ENCODE measurements around the gene CREBBP. TPM values are rescaled to one million over a fixed set of nuclear protein-coding genes. Genes with fewer than 3 reads are reported as not detected.

CREBBP gene
- total and polyA plus RNA-seq, 2 experiments from 2014 or later: 36.9 to 54.8 TPM

DNA sequence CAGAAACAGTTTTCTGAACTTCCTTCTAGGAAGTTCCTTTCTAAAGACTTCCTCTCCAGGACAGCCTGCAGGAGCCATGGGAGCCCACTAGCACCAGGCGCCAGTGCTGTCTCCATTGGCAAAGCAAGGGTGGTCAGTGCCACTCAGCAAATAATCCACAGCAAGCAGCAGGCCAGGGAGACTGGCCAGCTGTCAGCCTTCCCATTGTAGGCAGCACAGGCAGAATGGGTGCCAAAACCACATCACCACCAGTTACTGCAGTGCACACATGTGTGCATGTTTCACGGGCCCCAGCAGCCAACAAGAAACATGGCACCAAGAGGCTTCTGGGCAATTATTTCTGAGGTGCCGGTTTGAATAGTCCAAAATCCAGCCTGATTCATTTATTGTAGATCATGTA is 199.3 kb downstream of the CREBBP start:
- Mint-ChIP-seq H3K27me3 (ENCODE audit: insufficient read depth, low read depth, poor library complexity) (peaks cover 2% of the 10 kb centered on the region), H3K4me3 (no peak overlapping the region), H3K36me3 (ENCODE audit: low read depth) (peaks cover 88% of the 10 kb centered on the region), H3K27ac (no peak overlapping the region), H3K9me3 (no peaks in the 10 kb centered on the region), H3K4me1 (no peaks in the 10 kb centered on the region)
- no peaks in the 10 kb centered on the region for H3K9me2 ChIP-seq (ENCODE audit: insufficient read depth)
- DNase-seq (ENCODE audit: low spot score) (no peak), ATAC-seq (no peak)
- H3K4me3 ChIP-seq: no peak overlapping the region
- no peaks in the 10 kb centered on the region for H3K4me1 ChIP-seq (ENCODE audit: insufficient read depth)
- no peaks in the 10 kb centered on the region for H3K79me2 ChIP-seq (replicated peaks; ENCODE audit: insufficient read depth)
- H2AFZ ChIP-seq: no peak overlapping the region
- H4K20me1 ChIP-seq (replicated peaks; ENCODE audit: insufficient read depth): peaks cover 13% of the 10 kb centered on the region
- H3K36me3 ChIP-seq (ENCODE audit: insufficient read depth): peaks cover 33% of the 10 kb centered on the region
- H3K4me2 ChIP-seq: no peak overlapping the region
- no peak for TF ChIP-seq ZNF331 (CRISPR knock-in tag; IDR thresholded peaks at IDR 0.05; ENCODE audit: low read depth)
- no peak for TF ChIP-seq EZH2 (IDR thresholded peaks at IDR 0.05; ENCODE audit: low read depth, unreplicated experiment)
- TF ChIP-seq, protein P1, sequence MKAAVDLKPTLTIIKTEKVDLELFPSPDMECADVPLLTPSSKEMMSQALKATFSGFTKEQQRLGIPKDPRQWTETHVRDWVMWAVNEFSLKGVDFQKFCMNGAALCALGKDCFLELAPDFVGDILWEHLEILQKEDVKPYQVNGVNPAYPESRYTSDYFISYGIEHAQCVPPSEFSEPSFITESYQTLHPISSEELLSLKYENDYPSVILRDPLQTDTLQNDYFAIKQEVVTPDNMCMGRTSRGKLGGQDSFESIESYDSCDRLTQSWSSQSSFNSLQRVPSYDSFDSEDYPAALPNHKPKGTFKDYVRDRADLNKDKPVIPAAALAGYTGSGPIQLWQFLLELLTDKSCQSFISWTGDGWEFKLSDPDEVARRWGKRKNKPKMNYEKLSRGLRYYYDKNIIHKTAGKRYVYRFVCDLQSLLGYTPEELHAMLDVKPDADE (IDR thresholded peaks at IDR 0.05): no peak
- TF ChIP-seq, protein P2, sequence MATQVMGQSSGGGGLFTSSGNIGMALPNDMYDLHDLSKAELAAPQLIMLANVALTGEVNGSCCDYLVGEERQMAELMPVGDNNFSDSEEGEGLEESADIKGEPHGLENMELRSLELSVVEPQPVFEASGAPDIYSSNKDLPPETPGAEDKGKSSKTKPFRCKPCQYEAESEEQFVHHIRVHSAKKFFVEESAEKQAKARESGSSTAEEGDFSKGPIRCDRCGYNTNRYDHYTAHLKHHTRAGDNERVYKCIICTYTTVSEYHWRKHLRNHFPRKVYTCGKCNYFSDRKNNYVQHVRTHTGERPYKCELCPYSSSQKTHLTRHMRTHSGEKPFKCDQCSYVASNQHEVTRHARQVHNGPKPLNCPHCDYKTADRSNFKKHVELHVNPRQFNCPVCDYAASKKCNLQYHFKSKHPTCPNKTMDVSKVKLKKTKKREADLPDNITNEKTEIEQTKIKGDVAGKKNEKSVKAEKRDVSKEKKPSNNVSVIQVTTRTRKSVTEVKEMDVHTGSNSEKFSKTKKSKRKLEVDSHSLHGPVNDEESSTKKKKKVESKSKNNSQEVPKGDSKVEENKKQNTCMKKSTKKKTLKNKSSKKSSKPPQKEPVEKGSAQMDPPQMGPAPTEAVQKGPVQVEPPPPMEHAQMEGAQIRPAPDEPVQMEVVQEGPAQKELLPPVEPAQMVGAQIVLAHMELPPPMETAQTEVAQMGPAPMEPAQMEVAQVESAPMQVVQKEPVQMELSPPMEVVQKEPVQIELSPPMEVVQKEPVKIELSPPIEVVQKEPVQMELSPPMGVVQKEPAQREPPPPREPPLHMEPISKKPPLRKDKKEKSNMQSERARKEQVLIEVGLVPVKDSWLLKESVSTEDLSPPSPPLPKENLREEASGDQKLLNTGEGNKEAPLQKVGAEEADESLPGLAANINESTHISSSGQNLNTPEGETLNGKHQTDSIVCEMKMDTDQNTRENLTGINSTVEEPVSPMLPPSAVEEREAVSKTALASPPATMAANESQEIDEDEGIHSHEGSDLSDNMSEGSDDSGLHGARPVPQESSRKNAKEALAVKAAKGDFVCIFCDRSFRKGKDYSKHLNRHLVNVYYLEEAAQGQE (IDR thresholded peaks at IDR 0.05; ENCODE audit: unreplicated experiment): no peak
- TF ChIP-seq POLR2AphosphoS5 (IDR thresholded peaks at IDR 0.05; ENCODE audit: low read depth): no peak
- no peak for TF ChIP-seq STAT1 (IDR thresholded peaks at IDR 0.05; ENCODE audit: unreplicated experiment)
- no peak for TF ChIP-seq CREB1 (CRISPR knock-in tag; IDR thresholded peaks at IDR 0.05; ENCODE audit: low read depth)
- TF ChIP-seq NANOG (IDR thresholded peaks at IDR 0.05; ENCODE audit: borderline replicate concordance): no peak
- TF ChIP-seq EZH2phosphoT487 (IDR thresholded peaks at IDR 0.05; ENCODE audit: unreplicated experiment): no peak
- TF ChIP-seq JUNB (IDR thresholded peaks at IDR 0.05; ENCODE audit: unreplicated experiment): no peak
- TF ChIP-seq ZNF114 (CRISPR knock-in tag; IDR thresholded peaks at IDR 0.05): no peak
- TF ChIP-seq, protein P3, sequence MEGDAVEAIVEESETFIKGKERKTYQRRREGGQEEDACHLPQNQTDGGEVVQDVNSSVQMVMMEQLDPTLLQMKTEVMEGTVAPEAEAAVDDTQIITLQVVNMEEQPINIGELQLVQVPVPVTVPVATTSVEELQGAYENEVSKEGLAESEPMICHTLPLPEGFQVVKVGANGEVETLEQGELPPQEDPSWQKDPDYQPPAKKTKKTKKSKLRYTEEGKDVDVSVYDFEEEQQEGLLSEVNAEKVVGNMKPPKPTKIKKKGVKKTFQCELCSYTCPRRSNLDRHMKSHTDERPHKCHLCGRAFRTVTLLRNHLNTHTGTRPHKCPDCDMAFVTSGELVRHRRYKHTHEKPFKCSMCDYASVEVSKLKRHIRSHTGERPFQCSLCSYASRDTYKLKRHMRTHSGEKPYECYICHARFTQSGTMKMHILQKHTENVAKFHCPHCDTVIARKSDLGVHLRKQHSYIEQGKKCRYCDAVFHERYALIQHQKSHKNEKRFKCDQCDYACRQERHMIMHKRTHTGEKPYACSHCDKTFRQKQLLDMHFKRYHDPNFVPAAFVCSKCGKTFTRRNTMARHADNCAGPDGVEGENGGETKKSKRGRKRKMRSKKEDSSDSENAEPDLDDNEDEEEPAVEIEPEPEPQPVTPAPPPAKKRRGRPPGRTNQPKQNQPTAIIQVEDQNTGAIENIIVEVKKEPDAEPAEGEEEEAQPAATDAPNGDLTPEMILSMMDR (conservative IDR thresholded peaks at IDR 0.05; ENCODE audit: low read depth in 2 of 2): no peak
- no peaks in the 10 kb centered on the region for H3F3A ChIP-seq (replicated peaks; ENCODE audit: low read depth)
- no peaks in the 10 kb centered on the region for H3K27me3 ChIP-seq (ENCODE audit: insufficient read depth)
- H3K27ac ChIP-seq (ENCODE audit: low read depth): no peak overlapping the region
